Measurements from ENCODE around the gene ARHGAP18.
A peak's percentile ranks its signal among the peaks of the same experiment; 100 is the strongest.

Gene ARHGAP18

DNA sequence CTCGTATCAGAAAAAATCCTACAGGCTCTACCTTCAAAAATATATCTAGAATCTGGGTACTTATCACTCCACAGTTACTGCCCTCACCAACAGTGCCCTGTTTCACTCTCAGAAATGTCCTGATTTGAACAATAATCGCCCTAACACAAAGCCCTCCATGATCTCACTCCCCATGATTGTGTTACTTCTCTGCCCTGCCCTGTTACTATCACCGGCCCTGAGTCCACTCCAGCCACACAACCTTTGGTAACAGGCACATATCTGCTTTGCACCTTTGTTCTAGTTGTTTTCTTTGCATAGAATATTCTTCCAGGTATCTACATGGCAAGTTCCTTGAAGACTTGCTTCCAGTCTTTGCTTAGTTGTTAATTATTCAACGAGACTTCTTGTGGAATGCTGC is 142.0 kb downstream of the ARHGAP18 start:
- no peak for DNase-seq

DNA sequence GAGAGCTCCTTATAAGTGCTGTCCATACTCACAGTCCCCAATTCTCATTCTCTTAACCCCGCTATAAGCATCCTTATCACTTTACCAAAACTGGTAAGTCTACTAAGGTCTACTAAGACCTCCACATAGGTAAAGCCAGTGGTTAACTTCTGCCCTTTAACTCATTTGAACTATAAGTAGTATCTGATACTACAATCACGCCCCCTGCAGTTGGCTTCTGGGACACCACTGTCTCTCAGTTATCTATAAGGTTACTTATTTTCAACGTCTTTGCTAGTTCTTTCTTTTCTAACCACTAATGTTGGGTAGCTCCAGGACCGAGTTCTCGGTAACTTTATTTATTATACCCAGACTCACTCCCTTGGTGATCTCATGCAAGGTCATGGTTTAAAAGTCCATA is 142.6 kb downstream of the ARHGAP18 start:
- peak; percentile 22 to 55 for DNase-seq

DNA sequence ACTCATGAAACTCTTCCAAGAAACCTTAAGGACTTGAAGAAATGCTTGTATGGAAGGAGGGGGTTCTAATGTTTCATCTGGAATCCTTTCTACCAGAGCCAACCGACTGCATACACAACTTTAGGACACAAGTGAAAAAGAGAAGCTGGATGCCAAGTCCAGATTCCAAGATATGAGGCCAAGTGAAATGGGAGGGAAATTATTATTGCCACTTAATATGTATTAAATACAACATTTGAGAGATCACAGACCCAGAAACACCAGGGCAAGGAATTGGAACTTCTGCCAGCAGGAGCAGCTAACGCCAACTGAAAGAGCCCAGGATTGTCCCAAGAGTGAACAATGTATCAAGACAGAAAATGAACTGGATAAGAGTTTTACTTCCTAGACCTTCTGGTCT is 144.2 kb downstream of the ARHGAP18 start:
- DNase-seq = no peak

DNA sequence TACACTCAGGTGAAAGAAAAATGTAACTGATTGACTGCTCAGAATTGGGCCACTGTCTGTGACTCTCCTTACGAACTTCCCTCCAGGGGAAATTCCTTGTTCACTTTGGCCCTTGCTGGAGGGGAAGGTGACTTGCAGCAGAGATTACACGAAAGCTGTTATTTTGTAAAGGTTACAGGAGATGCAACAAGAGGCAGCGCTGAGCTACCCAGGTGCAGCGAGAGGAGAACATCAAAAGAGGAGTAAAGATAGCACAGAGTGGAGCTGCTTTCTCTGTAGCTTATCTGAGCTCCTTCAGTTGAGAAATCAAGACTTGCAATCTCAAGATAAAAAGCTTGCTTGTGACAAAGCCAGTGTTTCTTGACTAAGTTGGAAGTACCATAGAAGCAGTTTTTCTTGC is 144.6 kb downstream of the ARHGAP18 start:
- DNase-seq = no peak

DNA sequence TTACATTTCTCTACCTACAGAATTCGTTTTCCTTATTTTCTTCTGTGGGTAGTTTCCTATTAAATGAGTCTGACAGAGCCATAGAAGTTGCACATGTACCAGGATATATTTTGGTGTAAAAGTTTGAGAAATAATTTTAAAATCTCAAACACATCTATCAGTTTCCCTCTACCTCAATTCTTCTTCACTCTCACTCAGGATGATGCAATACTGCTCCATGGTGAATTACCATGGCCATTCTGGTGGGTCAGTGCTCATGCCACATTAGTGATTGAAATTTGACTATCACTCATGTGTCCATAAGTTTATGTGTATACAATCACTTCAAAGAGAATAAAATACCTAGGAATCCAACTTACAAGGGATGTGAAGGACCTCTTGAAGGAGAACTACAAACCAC is 151.7 kb downstream of the ARHGAP18 start:
- no peak for DNase-seq

DNA sequence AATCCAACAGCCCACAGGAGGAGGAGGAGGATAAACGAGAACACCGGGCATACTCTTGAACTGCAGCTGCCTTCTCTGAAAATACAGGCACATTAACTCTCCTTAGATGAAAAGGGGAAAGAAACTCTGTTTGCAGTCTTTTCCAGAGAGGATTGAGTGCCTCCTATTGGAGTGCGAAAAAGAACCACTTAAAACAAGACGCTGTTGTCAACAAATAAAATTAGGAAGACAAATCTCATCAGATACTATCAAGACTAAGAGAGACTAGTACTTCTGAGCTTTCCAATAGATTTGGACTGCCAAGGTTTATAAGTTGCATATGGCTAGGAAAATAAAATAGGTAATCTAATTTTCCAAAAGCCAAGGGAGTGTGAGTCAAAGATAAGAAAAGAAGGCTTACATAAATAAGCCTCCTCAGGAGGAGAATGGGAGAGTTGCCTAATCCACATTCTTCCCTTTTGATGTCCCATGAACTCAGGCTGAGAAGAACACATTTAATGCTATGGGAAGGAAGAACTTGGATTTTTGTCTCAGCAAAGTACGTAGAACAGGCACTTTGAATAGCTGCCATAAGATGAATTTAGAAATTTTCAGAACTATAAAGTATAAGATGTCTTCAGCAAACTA is 154.7 kb downstream of the ARHGAP18 start:
- DNase-seq = no peak

DNA sequence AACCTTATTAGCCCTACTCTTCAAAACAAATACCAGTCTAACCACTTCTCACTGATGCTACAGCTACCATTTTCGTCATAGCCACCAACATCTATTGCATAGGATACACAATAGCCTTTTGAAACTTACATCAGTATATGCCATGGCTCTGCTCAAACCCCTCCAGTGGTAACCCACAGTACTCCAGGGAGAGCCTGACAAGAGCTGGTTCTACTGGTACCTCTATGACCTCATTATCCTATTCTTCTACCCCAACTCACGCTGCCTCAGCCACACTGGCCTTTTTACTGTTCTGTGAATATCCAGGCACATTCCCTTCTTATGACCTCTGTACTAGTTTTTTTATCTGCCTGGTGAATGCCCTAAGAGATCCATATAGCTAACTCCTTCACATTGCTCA is 157.6 kb downstream of the ARHGAP18 start:
- no peak for DNase-seq

DNA sequence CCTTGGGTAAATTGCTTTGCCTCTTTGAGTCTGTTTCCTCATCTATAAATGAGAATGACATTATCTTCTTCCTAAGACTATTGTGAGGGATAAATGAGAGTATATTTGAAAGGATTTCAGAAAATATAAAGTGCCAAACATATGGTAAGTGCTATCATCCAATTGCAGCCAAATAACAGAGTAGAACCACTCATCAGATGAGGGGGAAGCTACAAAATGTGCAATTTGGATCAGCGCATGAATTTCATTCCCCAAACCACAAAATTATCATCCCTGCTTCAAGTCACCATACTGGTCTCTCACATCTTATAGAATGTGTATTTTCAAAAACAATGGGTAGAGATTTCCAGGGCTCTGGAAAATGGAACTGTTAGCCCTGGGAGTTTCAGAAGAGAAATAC is 158.5 kb downstream of the ARHGAP18 start:
- DNase-seq = no peak

DNA sequence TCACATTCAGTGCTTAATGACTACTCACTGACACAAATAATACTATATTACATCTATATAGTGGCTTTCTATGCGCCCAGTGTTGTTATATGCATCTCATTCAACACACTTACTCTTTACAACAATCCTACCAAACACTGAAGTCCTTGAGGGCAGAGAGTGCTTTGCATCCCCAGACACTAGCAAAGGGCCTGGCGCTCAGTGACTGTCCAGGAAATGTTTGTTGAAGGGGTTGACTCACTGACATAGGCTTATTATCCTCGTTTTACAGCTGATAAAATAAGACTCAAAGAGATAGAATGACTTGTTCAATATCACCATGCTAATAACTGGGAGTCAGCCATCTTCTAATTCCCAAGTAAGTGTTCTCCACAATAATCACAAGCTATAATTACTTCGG is 163.3 kb downstream of the ARHGAP18 start:
- DNase-seq = no peak

DNA sequence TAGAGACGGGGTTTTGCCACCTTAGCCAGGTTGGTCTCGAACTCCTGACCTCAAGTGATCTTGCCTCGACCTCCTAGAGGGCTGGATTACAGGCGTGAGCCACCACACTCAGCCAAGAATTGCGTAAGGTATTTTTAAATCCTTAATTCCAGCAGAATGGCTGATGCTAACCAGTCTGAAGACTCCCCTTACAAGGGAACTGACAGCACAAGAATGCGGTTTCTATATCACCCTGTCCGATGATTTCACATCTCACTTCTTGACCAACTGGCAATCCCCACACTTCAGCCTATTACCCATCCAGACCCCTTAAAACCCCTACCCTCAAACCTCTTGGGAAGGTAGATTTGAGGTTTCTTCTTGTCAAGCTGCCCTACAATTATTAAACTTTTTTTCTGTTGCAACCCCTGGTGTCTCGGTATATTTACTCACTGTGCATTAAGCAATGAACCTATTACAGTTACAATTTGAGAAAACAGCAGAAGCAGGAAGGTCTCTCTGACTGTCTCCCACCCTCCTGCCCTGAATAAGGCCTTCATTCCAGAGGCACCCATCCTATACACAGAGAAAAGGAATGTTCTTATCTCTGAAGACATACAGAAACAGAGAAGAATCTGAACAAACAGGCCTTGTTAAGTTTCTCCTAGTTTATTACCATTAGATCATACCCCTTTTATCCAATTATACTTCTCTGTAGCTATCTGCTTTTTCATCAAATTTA is 164.9 kb downstream of the ARHGAP18 start:
- DNase-seq = no peak

DNA sequence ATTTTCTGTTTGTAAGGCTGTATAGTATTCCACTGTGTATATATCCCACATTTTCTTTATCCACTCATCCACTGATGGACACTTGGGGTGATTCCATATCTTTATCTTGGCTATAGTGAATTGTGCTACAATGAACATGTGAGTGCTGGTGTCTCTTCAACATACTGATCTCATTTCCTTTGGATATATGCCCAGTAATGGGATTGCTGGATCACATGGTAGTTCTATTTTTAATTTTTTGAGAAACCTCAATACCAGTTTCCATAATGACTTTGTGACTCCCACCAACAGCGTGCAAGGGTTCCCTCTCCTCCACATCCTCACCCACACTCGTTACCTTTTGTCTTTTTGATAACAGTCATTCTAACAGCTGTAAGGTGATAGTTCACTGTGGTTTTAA is 166.0 kb downstream of the ARHGAP18 start:
- no peak for DNase-seq

DNA sequence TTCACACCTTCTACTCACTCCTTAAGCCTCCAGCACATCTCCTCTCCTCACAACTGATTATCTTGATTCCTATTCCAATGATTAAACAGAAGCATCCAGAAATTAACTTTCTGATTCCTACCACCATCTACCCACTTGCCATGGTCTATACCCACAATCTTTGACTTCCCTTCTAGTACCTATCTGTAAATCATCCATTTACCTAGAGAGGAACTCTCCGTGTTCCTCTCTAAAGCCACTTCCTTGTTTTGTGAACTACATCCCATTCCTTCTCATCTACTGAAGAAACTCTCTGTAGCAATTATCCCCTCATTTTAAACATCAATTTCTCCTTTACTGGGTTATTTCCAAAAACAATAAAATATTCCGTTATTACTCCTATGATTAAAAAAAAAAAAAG is 167.3 kb downstream of the ARHGAP18 start:
- no peak for DNase-seq

DNA sequence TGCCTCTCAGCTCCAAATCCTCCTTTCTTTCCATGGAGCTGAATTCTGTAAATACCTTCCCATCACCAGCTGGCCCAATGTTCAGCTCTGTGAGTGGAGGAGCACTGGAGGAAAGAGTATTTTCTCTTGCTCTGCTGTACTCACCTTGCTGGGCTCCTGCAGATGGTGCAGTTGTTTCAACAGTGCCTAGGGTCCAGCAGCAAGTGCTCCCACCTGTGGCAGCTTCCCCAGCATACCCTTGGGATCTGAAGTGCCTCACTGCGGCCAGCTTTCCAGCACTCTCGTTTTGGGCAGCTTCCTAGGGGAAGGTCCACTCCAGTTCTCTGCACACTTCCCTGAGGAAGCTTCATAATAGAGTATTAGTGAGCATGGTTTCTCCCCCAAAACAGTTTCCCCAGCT is 170.9 kb downstream of the ARHGAP18 start:
- DNase-seq = no peak

DNA sequence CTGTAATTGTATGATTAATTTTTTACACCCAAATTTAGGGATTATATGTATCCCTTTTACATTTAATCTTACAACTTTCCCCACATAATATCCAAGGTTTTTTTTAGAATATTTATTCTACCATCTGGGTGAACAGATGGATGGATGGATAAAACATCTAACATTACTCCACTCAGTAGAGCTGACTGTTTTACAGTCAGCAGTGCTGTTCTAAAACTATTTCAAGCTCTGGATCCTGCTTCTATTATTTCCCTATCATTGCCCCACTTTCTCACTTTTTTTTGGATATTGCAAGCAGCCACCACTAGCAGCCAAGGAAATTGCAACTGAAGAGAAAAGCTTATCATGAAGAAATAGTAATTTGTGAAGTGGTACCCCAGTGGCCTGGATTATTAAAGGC is 173.7 kb downstream of the ARHGAP18 start:
- no peak for DNase-seq

DNA sequence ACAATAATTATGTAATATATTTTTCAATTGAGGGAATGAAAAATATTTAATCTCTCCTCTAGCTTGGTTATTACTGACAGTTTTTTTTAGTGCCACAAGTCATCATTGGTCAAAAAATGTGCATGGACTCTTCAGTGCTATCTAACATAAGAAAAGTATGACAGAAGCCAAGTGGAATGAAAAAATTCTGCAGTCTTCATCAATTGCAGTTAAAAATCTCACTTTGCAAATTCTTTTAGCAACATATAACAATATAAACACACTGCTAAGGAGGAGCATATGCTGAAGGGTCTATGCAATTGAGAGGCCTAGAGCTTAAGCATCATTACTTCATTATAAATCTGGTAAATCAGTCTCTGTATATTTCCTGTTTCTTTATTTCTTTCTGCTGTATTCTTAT is 175.1 kb downstream of the ARHGAP18 start:
- DNase-seq = no peak

Data from activated CD4-positive, alpha-beta T cell treated with anti-CD3 and anti-CD28 coated beads for 4 hours (primary cell).